NCI-H1930 (cell line): ENCODE results near the gene CD72.

Source experiments
- DNase-seq, 2 experiments: peaks; one replicate each; lab custom pipeline; 2025; lab: John Stamatoyannopoulos, UW

CD72 gene, protein sequence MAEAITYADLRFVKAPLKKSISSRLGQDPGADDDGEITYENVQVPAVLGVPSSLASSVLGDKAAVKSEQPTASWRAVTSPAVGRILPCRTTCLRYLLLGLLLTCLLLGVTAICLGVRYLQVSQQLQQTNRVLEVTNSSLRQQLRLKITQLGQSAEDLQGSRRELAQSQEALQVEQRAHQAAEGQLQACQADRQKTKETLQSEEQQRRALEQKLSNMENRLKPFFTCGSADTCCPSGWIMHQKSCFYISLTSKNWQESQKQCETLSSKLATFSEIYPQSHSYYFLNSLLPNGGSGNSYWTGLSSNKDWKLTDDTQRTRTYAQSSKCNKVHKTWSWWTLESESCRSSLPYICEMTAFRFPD

GRCh38 chr9:35618325-35618727 lies at the start of gene CD72:
Gene CD72, minus strand, starts transcription at chr9:35618413. Its CDS starts 110 bp downstream, at chr9:35618303.
- no peak for DNase-seq

GRCh38 chr9:35667939-35668338 lies 49.7 kb upstream of the CD72 start:
- DNase-seq = no peak

- DNase-seq = no peak
Measured at GRCh38 chr9:35666549-35666948, 48.3 kb upstream of the CD72 start.

GRCh38 chr9:35666045-35666444 lies 47.8 kb upstream of the CD72 start:
- DNase-seq = no peak

DNA sequence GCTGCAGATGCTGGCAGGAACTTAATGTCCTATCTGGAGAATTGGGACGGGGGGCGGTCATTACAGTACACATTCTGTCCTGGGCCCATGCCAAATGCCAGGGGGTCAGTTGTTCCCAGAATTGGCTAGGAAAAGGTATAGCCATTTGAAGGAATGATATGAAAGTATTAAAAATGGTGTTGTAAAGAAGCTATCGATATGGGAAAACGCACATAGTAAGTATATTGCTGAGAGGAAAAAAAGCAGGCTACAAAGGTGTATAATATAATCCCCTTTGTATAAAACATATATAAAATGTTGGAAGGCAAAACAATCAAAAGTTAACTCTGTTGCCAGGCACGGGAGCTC lies 47.2 kb upstream of the CD72 start:
- no peak for DNase-seq

DNA sequence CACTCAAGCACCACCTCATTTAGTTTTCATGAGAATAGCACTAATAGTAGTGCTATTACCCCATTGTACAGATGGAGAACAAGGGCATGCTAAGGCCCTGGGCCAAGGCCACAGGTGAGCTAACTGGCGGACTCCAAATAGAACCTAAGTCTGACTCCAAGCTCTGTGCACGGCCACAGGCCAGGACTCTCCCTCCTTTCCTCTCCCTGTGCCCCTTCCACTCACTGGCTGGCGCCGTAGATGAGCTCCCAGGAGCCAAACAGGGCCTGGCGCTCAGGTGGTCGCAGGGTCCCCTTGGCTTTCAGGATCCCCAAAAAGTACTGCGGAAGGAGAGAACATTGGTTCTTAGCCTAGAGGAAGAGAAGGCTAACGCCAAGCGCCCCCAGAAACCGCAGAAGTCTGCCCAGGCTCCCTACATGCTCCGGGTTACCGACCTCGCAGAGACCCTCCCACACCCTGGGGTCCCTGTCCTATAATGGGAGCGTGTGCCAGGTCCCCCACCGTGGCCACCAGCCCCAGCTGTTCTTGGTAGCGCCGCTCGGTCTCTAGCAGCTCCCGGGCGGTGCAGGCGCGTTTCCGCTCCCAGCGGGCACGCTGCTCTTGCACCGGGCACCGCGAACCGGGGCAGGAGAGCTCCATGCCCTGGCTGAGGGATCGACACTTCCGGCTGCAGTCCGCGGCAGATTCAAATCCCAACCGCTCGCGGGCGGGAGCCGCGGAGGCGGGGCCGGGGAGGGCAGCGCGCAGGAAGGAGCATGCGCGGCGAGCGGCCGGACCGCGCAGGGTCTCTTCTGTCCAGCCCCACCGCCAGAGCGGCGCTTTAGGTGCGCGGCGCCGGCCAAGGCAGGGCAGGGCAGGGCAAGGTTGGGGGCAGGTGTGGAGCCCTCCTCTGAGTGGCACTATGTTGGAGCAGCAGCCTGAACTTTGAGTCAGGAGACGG lies 46.6 kb upstream of the CD72 start, which contains the start of gene ARHGEF39:
Gene ARHGEF39 (minus strand): TSS at position 665 of the 940 bp plus-strand sequence. CDS start 26 bp downstream, at position 639.
- peak; percentile 89 to 91 for DNase-seq

DNA sequence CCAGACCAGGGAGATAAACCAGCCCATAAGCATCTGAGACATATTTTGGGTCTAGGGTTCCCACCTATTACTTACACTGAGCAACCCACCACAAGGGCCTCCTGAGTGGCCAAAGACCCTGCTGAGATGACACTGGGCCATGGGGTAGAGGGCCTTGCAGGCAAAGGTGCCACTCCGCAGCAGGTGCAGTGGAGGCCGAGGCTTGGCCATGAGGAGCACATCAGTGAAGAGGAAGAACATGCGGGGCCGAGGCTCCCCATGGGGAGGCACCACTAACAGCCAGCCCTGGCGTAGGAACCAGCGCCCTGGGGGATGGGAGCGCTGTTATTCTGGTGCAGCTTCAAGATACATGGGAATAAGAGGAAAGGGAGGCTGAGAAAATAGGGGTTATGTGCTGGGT lies 44.2 kb upstream of the CD72 start:
- no peak for DNase-seq

GRCh38 chr9:35661756-35662350 lies 43.6 kb upstream of the CD72 start:
- no peak for DNase-seq

DNA sequence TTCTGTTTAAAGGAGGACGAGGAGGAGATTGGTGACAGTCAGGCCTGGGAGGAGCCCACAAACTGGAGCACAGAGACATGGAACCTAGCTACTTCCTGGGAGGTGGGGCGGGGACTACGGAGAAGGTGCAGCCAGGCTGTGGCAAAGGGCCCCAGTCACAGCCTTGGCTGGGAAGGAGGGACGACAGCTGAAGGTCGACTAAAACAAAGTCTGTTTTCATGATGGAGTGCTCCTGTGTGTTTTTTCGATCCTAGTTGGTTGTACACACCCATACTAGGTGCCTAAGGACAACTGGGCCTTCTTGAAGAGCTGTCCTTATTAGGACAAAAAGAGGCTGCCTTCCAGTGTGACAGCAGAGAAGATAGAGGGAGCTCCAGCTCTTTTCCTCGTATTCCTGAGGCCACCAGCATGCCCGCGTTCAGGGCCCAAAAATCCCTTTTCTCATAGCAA lies 42.8 kb upstream of the CD72 start:
- DNase-seq = peak in 1 of 2 experiments; percentile 22

GRCh38 chr9:35659340-35659739 lies 41.1 kb upstream of the CD72 start:
- DNase-seq = no peak

DNA sequence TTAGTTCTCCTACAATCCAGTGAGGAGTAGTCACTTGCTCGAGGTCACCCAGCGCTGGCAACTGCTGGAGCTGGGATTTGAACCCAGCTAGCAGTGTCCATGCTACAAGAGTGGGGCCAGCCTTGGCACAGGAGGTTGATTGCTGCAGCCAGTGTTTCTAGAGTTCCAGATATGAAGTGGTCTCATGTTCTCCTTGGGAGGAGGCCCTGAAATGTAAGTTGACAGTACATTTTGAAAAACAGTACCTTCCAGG lies 40.7 kb upstream of the CD72 start:
- no peak for DNase-seq

DNA sequence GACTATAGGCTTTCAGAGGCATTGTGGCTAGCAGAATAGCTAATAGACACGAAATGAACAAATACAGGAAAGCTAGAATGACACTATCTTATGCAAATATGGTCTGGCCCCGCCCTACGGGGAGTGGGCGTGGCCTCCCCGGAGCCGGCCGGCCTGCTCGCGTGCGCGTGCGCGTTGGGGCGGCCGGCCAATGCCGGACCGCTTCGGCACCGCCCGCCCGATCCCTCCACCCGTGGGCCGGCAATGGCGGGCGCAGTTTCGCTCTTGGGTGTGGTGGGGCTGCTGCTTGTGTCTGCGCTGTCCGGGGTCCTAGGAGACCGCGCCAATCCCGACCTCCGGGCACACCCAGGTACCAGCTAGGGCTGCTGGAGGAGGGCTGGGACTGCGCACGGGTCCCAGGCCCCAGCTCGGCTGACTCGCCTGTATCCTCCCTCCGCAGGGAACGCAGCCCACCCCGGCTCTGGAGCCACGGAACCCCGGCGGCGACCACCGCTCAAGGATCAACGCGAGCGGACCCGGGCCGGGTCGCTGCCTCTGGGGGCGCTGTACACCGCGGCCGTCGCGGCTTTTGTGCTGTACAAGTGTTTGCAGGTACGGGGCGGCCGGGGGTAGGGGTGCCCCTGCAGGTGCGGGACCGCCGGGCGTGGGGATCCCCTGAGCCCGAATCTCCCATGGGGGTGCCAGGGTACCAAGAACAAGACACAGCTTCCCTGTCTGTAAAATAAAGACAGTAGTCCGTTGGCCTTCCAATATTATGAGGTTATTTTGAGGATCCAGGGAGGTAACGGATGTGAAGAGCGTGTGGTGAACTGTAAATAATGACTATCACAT lies 40.1 kb upstream of the CD72 start, which contains the start of gene CCDC107:
Gene CCDC107 (plus strand): TSS at position 156 of the 831 bp plus-strand sequence. CDS start 88 bp downstream, at position 244.
- DNase-seq = peak; percentile 74 to 93

GRCh38 chr9:35657546-35658136 lies 39.4 kb upstream of the CD72 start, which contains the start of gene RMRP:
Gene RMRP, minus strand, starts transcription at chr9:35658019.
- peak; percentile 99 for DNase-seq

GRCh38 chr9:35656831-35657545 lies 38.8 kb upstream of the CD72 start:
- DNase-seq = peak in 1 of 2 experiments; percentile 59

DNA sequence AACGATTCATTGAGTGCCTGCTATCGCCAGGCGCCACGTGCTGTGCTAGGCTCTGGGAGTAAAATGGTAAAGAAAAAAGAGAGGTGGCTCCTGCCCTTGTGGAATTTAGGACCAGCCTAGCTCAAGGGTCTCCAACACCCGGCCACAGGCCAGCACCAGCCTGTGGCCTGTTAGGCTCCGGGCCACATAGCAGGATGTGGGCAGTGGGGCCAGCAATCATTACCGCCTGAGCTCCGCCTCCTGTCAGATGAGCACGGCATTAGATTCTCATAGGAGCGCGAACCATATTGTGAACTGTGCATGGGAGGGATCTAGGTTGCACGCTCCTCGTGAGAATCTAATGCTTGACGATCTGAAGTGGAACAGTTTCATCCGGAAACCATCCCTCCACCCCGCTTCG lies 38.1 kb upstream of the CD72 start:
- DNase-seq = no peak

DNA sequence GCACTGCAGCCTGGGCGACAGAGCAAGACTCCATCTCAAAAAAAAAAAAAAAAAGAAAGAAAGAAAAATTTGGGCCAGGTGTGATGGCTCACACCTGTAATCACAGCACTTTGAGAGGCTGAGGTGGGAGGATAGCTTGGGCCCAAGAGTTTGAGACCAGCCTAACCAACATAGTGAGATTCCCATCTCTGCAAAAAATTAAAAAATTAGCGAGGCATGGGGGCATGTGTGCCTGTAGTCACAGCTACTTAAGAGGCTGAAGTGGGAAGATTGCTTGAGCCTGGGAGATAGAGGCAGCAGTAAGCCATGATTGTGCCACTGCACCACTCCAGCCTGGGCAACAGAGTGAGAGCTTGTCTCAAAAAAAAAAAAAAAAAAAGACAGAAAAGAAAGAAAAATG lies 35.4 kb upstream of the CD72 start:
- no peak for DNase-seq

DNA sequence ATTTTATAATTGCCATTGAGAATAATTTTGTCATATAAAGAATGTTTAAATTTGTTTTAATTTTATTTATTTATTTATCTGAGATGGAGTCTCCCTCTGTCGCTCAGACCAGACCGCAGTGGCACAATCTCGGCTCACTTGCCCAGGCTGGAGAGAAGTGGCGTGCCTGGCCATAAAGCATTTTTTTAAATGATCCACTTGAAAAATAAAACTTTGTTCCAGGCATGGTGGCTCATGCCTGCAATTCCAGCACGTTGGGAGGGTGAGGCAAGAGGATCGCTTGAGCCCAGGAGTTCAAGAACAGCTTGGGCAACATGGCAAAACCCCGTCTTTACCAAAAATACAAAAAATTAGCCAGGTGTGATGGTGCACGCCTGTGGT lies 34.6 kb upstream of the CD72 start:
- DNase-seq = no peak

- no peak for DNase-seq
Measured at GRCh38 chr9:35651956-35652828, 34.0 kb upstream of the CD72 start.

GRCh38 chr9:35650341-35651158 lies 32.3 kb upstream of the CD72 start, which contains the start of gene SIT1:
Gene SIT1, minus strand, starts transcription at chr9:35650931. Its CDS starts 78 bp downstream, at chr9:35650853.
- no peak for DNase-seq
